NCI-H146 treated with DMSO at 0.1 percent for 48 hours (cell line): ENCODE data around the gene YEATS4.

Experiments used
- DNase-seq: peaks from one replicate; lab custom pipeline; 2025; ENCODE audit not compliant: unreplicated experiment; lab: John Stamatoyannopoulos, UW

The YEATS4 gene

GRCh38 chr12:69389831-69390230, 30.3 kb downstream of the YEATS4 start:
- no peak for DNase-seq

GRCh38 chr12:69392179-69392928, 32.8 kb downstream of the YEATS4 start:
- no peak for DNase-seq

- DNase-seq = no peak
Measured at GRCh38 chr12:69396041-69396440, 36.5 kb downstream of the YEATS4 start.

GRCh38 chr12:69396963-69397362, 37.4 kb downstream of the YEATS4 start:
- no peak for DNase-seq

- DNase-seq = no peak
Measured at GRCh38 chr12:69397978-69398377, 38.4 kb downstream of the YEATS4 start.

- no peak for DNase-seq
Measured at GRCh38 chr12:69401940-69402339, 42.4 kb downstream of the YEATS4 start.

- no peak for DNase-seq
Measured at GRCh38 chr12:69404851-69405565, 45.5 kb downstream of the YEATS4 start.

GRCh38 chr12:69405566-69405865, 46.0 kb downstream of the YEATS4 start:
- no peak for DNase-seq

- DNase-seq = no peak
Measured at GRCh38 chr12:69406217-69406616, 46.7 kb downstream of the YEATS4 start.

GRCh38 chr12:69410571-69410970, 51.0 kb downstream of the YEATS4 start:
- DNase-seq = no peak

GRCh38 chr12:69412655-69413054, 53.1 kb downstream of the YEATS4 start:
- no peak for DNase-seq

- no peak for DNase-seq
Measured at GRCh38 chr12:69415471-69416275, 56.1 kb downstream of the YEATS4 start.

- no peak for DNase-seq
Measured at GRCh38 chr12:69417231-69417630, 57.7 kb downstream of the YEATS4 start.

GRCh38 chr12:69417741-69418167, 58.2 kb downstream of the YEATS4 start:
- no peak for DNase-seq

GRCh38 chr12:69419701-69420100, 60.2 kb downstream of the YEATS4 start:
- no peak for DNase-seq

- DNase-seq = no peak
Measured at GRCh38 chr12:69421548-69421947, 62.0 kb downstream of the YEATS4 start.

- DNase-seq = no peak
Measured at GRCh38 chr12:69423037-69423905, 63.7 kb downstream of the YEATS4 start.

GRCh38 chr12:69425417-69425816, 65.9 kb downstream of the YEATS4 start:
- DNase-seq = no peak

GRCh38 chr12:69428351-69429073, 69.0 kb downstream of the YEATS4 start:
- DNase-seq = no peak

GRCh38 chr12:69430942-69431590, 71.5 kb downstream of the YEATS4 start:
- no peak for DNase-seq
